T-helper 9 cell (primary cell): ENCODE results near the gene ECT2L.
"Not testable (repeated sequence)": the region's sequence is repeated elsewhere in the genome, so short reads cannot be mapped to it uniquely, and the experiment has no call there.

Experiments
- DNase-seq: peaks from one replicate; pipeline ENCODE4 v3.0.0-alpha.2; 2020

The ECT2L gene

GRCh38 chr6:138863321-138863720, 67.4 kb downstream of the ECT2L start:
- no peak for DNase-seq

GRCh38 chr6:138864343-138864890, 68.5 kb downstream of the ECT2L start:
- DNase-seq: no peak

- no peak for DNase-seq
These were observed 69.7 kb downstream of the ECT2L start for GRCh38 chr6:138865480-138866109.

- no peak for DNase-seq
These were observed 72.3 kb downstream of the ECT2L start for GRCh38 chr6:138868181-138868580.

DNA sequence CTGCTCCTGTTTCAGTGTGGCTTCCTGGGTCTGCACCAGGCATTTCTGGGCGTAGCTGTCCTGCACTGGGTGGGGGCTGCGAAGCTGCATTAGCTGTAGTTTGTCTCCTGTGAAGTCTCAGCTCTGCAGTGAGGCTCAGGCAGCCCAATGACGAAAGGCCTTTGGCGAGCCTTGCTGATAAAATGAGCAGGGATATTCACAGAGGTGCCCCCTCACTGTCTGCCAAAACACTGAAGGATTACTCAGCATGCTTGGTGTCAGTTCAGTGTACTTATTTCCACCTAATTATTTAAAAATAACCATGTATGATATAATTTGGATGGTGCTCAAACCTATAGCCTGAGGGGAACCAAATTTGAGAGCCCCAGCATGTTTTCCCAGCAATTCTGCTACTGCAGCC, 73.5 kb downstream of the ECT2L start:
- no peak for DNase-seq

GRCh38 chr6:138873191-138873590, 77.3 kb downstream of the ECT2L start:
- DNase-seq: no peak

DNA sequence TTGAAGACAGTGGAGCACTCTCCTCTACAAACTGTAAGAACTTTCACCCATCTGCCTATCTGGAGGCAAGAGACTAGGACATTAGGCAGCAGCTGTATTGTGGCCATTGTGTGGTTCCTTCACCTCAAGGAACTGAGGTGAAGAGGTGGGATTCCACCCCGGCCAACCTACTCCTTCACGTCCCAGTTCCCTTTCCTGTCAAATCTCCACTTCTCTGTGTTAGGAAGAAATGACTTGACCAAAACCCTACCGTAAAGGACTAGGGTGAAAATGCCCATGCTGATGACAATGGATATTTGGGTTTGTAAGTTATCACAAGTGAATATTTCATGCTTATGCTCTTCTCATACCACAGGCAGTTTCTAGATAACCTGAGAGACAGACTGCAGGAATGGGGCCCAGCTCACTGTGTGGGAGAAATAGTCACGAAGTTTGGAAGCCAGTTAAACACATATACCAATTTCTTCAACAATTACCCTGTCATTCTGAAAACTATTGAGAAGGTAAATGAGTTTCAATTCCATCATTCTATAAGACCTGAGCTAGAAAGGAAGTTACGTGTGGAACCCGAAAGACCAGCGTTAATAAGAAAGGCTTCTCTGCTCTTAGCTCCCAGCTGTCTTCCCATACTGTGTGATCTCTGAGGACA, 86.6 kb downstream of the ECT2L start:
- no peak for DNase-seq

DNA sequence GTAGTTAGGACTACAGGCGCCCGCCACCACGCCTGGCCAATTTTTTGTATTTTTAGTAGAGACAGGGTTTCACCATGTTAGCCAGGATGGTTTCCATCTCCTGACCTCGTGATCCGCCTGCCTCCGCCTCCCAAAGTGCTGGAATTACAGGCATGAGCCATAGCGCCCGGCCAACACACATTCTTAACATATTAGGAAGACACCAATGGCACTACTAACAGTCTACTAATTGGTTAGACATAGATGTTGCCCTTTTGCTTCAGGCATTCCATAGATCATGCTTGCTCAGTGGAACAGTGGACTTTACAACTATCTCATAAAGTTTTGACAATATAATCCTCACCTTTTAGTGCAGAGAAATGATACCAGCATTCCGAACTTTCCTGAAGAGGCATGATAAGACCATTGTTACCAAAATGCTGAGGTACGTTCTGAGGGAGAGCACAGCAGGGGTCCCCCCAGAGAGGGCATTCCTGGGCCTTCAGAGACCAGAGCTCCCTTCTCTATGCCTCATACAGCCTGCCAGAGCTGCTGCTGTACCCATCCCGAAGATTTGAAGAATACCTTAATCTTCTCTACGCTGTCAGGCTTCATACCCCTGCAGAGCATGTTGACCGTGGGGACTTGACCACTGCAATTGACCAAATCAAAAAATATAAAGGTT, 89.4 kb downstream of the ECT2L start:
- DNase-seq: no peak

- no peak for DNase-seq
These were observed 95.5 kb downstream of the ECT2L start for GRCh38 chr6:138891255-138891986.

DNA sequence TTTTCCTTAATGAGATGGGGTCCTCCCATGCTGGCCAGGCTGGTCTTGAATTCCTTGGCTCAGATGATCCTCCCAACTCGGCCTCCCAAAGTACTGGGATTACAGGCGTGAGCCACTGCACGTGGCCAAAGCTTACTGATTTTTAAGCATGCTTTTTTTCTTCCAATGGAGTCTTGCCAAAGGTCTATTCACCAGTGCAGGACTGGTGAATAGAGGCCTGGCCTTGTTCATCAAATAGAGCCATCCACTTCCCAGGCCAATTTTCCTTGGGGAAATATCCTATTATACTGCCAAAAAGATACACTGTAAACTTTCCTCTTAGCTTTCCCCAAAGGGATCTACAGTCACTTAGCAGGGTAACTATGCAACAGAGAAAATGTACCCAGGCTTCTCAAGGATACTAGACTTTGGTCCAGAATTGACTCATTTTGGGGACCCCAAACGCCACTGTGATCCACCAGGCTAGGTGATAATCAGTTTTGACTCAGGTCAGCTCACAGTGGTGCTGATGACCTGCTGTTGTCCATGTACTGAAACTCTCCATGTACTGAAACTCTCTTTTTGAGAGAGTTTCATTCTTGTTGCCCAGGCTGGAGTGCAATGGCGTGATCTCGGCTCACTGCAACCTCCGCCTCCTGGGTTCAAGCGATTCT, 100.3 kb downstream of the ECT2L start:
- no peak for DNase-seq

DNA sequence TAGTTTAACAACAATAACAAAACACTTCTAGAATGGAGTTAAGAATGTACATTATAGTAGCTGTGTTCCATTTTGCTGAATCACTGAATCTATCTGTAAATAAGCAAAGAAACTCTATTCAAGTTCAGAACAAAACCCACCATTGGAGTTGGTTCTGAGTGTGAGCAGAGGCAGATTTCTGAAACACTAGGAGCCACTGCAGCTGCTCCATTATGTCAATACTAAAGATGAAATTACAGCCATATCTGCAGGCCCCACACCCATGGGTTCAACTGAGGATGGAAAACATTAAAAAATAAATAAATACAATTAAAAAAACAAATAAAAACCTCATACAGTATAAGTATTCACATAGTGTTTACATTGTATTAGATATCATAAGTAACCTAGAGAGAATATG, 101.1 kb downstream of the ECT2L start:
- no peak for DNase-seq

DNA sequence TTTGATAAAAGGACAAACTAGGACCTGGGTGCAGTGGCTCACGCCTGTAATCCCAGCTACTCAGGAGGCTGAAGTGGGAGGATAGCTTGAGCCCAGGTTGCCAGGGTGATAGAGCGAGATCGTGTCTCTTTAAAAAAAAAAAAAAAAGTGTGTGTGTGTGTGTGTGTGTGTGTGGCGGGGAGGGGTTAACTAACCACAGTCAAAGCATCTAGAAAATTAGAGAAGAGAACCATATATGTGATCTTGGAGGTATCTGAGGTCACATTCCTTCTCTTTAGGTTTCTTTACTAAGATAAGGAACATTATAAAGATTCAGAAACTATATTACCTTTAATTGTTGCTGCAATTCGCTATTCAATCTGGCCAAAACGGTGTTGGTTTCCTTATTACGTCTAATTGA, 111.3 kb downstream of the ECT2L start:
- DNase-seq: no peak

- no peak for DNase-seq
These were observed 113.6 kb downstream of the ECT2L start for GRCh38 chr6:138909511-138909910.

DNA sequence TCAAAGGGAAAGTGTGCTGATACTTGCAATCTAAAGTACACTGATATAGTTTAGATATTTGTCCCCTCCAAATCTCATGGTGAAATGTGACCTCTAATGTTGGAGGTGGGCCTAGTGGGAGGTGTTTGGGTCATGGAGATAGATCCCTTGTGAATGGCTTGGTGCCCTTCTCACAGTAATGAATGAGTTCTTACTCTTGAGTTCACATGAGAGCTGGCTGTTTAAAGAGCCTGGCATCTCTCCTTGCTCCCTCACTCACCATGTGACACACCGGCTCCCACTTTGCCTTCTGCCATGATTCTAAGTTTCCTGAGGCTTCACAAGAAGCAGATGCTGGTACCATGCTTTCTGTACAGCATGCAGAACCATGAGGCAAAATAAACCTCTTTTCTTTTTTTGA, 114.1 kb downstream of the ECT2L start:
- no peak for DNase-seq

DNA sequence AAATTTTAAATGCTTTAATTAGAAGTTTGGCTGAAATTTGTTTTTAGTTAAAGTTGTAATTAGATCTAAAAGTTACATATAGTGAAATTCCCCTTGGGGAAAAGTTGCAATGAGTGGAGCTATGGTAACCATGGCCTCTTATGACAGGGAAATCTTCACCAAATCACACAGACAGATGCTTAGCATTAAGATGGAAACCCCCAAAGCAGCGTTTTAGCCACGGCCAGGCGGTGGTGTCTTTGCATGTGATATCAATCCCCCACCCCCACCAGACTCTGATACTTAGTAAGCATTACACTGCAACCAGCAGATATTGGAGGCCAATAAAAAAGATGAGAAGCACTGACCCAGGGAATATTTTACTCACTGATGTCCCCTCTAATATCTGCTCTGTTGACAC, 116.4 kb downstream of the ECT2L start:
- DNase-seq: no peak

DNA sequence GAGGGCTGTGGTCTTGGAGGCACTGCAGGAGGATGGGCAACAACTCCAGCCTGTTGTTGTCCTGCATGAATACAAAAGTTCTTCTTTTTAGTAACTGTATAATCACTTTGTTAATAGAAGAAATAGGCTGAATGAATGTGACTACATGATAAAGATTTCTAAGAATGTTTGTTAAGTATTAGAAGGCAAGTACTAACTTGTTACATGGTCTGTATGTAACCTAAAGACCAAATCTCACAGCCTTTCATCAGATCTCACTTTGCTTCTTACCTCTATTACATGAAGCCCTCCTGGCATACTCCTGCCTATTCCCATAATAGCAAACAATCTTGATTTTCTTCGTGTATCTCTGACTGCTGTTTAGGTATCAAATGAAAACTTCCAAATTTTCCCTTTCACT, 118.8 kb downstream of the ECT2L start:
- no peak for DNase-seq

DNA sequence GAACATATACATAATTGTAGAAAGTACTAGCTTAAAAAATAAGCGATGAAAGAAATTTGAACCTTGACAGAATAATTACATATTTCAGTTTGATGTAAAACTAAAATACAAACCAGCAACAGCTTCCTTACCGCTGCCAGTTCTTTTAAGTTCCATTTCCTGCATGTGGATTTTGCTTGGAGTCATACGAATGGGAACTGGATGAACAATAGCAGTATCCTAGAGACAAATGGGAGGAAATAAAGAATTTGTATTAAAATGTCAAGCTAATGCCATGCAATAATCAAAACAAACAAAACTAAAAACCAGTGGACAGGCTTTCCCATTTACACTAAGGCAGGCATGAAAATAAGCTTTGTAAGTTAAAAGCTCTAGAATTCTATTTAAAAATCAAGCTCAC, 125.0 kb downstream of the ECT2L start:
- DNase-seq: no peak

- no peak for DNase-seq
These were observed 127.7 kb downstream of the ECT2L start for GRCh38 chr6:138923561-138923960.

GRCh38 chr6:138925806-138926205, 129.9 kb downstream of the ECT2L start:
- no peak for DNase-seq

- no peak for DNase-seq
These were observed 130.7 kb downstream of the ECT2L start for GRCh38 chr6:138926579-138926978.

GRCh38 chr6:138931660-138932059, 135.8 kb downstream of the ECT2L start:
- no peak for DNase-seq

DNA sequence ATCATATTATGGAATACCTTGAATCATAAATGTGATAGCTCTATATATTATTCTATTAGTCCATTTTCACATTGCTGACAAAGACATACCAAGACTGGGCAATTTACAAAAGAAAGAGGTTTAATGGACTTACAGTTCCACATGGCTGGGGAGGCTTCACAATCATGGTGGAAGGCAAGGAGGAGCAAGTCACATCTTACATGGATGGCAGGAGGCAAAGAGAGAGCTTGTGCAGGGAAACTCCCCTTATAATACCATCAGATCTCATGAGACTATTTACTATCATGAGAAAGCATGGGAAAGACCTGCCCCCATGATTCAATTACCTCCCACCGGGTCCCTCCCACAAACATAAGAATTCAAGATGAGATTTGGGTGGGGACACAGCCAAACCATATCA, 141.0 kb downstream of the ECT2L start:
- not testable (repeated sequence) for DNase-seq

- DNase-seq: no peak
These were observed 147.3 kb downstream of the ECT2L start for GRCh38 chr6:138943089-138943625.
